GM12878 (cell line): ENCODE results near the gene EIF4E2. TPM values are rescaled to one million over a fixed set of nuclear protein-coding genes. Genes with fewer than 3 reads are reported as not detected.

Source experiments
- ATAC-seq: fragments of 200-7000 bp; cut with Tn5 transposase; 3 replicates; pipeline ENCODE4 v1.9.1; 2020; ENCODE audit warnings: mild to moderate bottlenecking, moderate library complexity
- BruUV-seq: library from RNA; stranded (reverse); fragments of 400-500 nt; replicated peaks from 2 replicates; lab custom pipeline; 2021; lab: Mats Ljungman, UMichigan
- CTCF ChIA-PET: fragments of 300-600 bp; sonication (Branson Sonifier 250); formaldehyde crosslinking; extraction: SDS; loops from one replicate; lab custom pipeline; 2021; ENCODE audit warnings: inconsistent platforms; lab: Yijun Ruan, JAX
- POLR2A ChIA-PET: fragments of 350-600 bp; formaldehyde crosslinking; extraction: SDS; loops from one replicate; lab custom pipeline; 2021; ENCODE audit warnings: inconsistent platforms; lab: Charles Lee
- RAD21 ChIA-PET: fragments of 300-600 bp; sonication (Branson Sonifier 250); formaldehyde crosslinking; loops from one replicate; lab custom pipeline; 2023; ENCODE audit warnings: antibody characterized with exemption; ENCODE audit not compliant: unreplicated experiment; lab: Charles Lee
- SMC1A ChIA-PET: fragments of 300-600 bp; sonication (Branson Sonifier 250); formaldehyde crosslinking; loops from one replicate; lab custom pipeline; 2023; ENCODE audit not compliant: unreplicated experiment, uncharacterized antibody; lab: Charles Lee
- DNase-seq: peaks from one replicate; pipeline ENCODE4 v3.0.0-alpha.2; 2011; ENCODE audit warnings: low read depth, low spot score
- FAIRE-seq: peaks from 3 replicates; lab custom pipeline; 2011; peaks lifted over from hg19 to GRCh38; lab: Jason Lieb, UNC
- H2AFZ ChIP-seq: 2 replicates; pipeline ENCODE4 v1.6.0; 2011; ENCODE audit warnings: low read depth, low read length, control low read depth; ENCODE audit not compliant: control insufficient read depth
- H3K27ac ChIP-seq: 2 replicates; pipeline ENCODE4 v1.5.1; 2011; ENCODE audit warnings: control low read depth; ENCODE audit not compliant: control insufficient read depth, insufficient read depth
- H3K27me3 ChIP-seq, 2 experiments: replicated peaks in 1 of 2; 2 replicates each; pipeline versions ENCODE4 v1.6.0 to v1.6.1; 2011; ENCODE audit warnings: low read length in 1 of 2; ENCODE audit not compliant: control insufficient read depth in 2 of 2, insufficient read depth in 2 of 2
- H3K36me3 ChIP-seq, 2 experiments: 2 replicates each; pipeline ENCODE4 v1.5.1; 2011; ENCODE audit warnings: low read length in 1 of 2; ENCODE audit not compliant: control insufficient read depth in 2 of 2, insufficient read depth in 2 of 2
- H3K4me1 ChIP-seq: 2 replicates; pipeline ENCODE4 v1.6.1; 2011; ENCODE audit warnings: mild to moderate bottlenecking, low read length, moderate library complexity, mixed read lengths; ENCODE audit not compliant: control insufficient read depth, insufficient read depth
- H3K4me2 ChIP-seq: 2 replicates; pipeline ENCODE4 v1.6.0; 2011; ENCODE audit warnings: control low read depth; ENCODE audit not compliant: control insufficient read depth, insufficient read depth
- H3K4me3 ChIP-seq: fragments of 200-600 bp; sonication (generic); 2 replicates; pipeline ENCODE4 v1.5.1; 2016
- H3K79me2 ChIP-seq: 2 replicates; pipeline ENCODE4 v1.6.0; 2011; ENCODE audit warnings: low read length; ENCODE audit not compliant: control insufficient read depth, insufficient read depth
- H3K9ac ChIP-seq: 2 replicates; pipeline ENCODE4 v1.8.0; 2011; ENCODE audit warnings: low read length, control low read depth, mixed read lengths; ENCODE audit not compliant: control insufficient read depth, insufficient read depth
- H3K9me3 ChIP-seq: replicated peaks from 3 replicates; pipeline ENCODE4 v1.5.1; 2011; ENCODE audit warnings: mild to moderate bottlenecking, low read length; ENCODE audit not compliant: control insufficient read depth, insufficient read depth
- H4K20me1 ChIP-seq: 2 replicates; pipeline ENCODE4 v1.6.0; 2011; ENCODE audit not compliant: control insufficient read depth, insufficient read depth
- ATF3 ChIP-seq: IDR thresholded peaks from 2 replicates; pipeline ENCODE4 v1.6.1; 2011; ENCODE audit warnings: low read depth, mild to moderate bottlenecking, low read length, moderate library complexity, borderline replicate concordance; ENCODE audit errors: extremely low read depth
- BRCA1 ChIP-seq: IDR thresholded peaks from 2 replicates; pipeline ENCODE4 v1.6.1; 2011; ENCODE audit warnings: low read depth, low read length, improper control_type of control experiment
- E2F8 ChIP-seq: fragments of 450-650 bp; IDR thresholded peaks from 2 replicates; pipeline ENCODE4 v1.6.1; 2018; ENCODE audit warnings: mild to moderate bottlenecking, low read depth, moderate library complexity; ENCODE audit not compliant: partially characterized antibody
- EED ChIP-seq: sonication (generic); IDR thresholded peaks from 2 replicates; pipeline ENCODE4 v1.6.1; 2016; ENCODE audit warnings: antibody characterized with exemption, low read depth
- FOXM1 ChIP-seq: IDR thresholded peaks from 2 replicates; pipeline ENCODE4 v1.6.1; 2012; ENCODE audit warnings: low read depth, mild to moderate bottlenecking, inconsistent platforms, low read length, moderate library complexity
- IKZF2 ChIP-seq, 2 experiments: fragments of 450-650 bp; IDR thresholded peaks; 2 replicates each; pipeline ENCODE4 v1.6.1; 2017; ENCODE audit warnings: mild to moderate bottlenecking in 2 of 2, moderate library complexity in 2 of 2
- JUNB ChIP-seq: IDR thresholded peaks from 2 replicates; pipeline ENCODE4 v1.6.1; 2016; ENCODE audit warnings: antibody characterized with exemption, mild to moderate bottlenecking
- NFXL1 ChIP-seq: fragments of 450-650 bp; IDR thresholded peaks from 2 replicates; pipeline ENCODE4 v1.6.1; 2017; ENCODE audit warnings: antibody characterized with exemption, mild to moderate bottlenecking, borderline replicate concordance
- NRF1 ChIP-seq: conservative IDR thresholded peaks from 2 replicates; pipeline ENCODE4 v1.6.1; 2011; ENCODE audit warnings: mild to moderate bottlenecking, low read depth, low read length, improper control_type of control experiment
- PBX3 ChIP-seq: IDR thresholded peaks from 2 replicates; pipeline ENCODE4 v1.6.1; 2011; ENCODE audit warnings: mild to moderate bottlenecking, low read depth, low read length, moderate library complexity; ENCODE audit not compliant: insufficient replicate concordance
- PRDM15 ChIP-seq: fragments of 450-650 bp; formaldehyde crosslinking; IDR thresholded peaks from 2 replicates; pipeline ENCODE4 v1.4.0; 2020; ENCODE audit warnings: mild to moderate bottlenecking, moderate library complexity
- RB1 ChIP-seq: fragments of 450-650 bp; formaldehyde crosslinking; IDR thresholded peaks from 2 replicates; pipeline ENCODE4 v1.6.1; 2017; ENCODE audit warnings: mild to moderate bottlenecking, borderline replicate concordance
- SREBF2 ChIP-seq: IDR thresholded peaks from 2 replicates; pipeline ENCODE4 v1.6.1; 2012; ENCODE audit warnings: mild to moderate bottlenecking, low read length
- USF2 ChIP-seq: IDR thresholded peaks from 2 replicates; pipeline ENCODE4 v1.6.1; 2011; ENCODE audit warnings: low read depth, low read length, improper control_type of control experiment, borderline replicate concordance
- WGBS: methylation state at CpG from one replicate; pipeline ENCODE4 v1.1.6; 2016; ENCODE audit warnings: low lambda C conversion rate; ENCODE audit not compliant: insufficient replicate concordance, insufficient coverage; ENCODE audit errors: missing lambda C conversion rate; 5-methylcytosine and 5-hydroxymethylcytosine counted together
- in situ Hi-C: fragments of 300-500 bp; cut with MboI; formaldehyde crosslinking; loops from 9 replicates; pipeline ENCODE4 v1.14.3; 2018; ENCODE audit warnings: mixed read lengths
- intact Hi-C: fragments of 100-400 bp; cut with micrococcal nuclease; formaldehyde crosslinking; loops from one replicate; pipeline ENCODE4 v1.14.2; 2022; ENCODE audit not compliant: unreplicated experiment
- polyA plus RNA-seq, 11 experiments: library from polyadenylated mRNA; depleted of rRNA in 4 of 11; unstranded in 6 of 11; stranded (reverse) in 5 of 11; fragments of >200 nt; fragmentation: Nextera tagmentation in 4 of 11; fragmentation: Illumina TruSeq in 1 of 11; extraction: Ambion mirVana in 4 of 11; extraction: Trizol in 1 of 11; gene quantifications; 1 replicate in 1 of 11; 2 replicates in 10 of 11; pipeline versions ENCODE4 v1.2.1 to v1.2.3, GENCODE V29; 2011 to 2016; ENCODE audit warnings: inconsistent platforms in 2 of 11, missing spikeins in 2 of 11, low read depth in 1 of 11
- total RNA-seq, 4 experiments: library from RNA; depleted of rRNA in 3 of 4; stranded (reverse); fragments of >200 nt in 3 of 4; fragmentation: Illumina TruSeq in 1 of 4; extraction: Trizol in 1 of 4; gene quantifications; 2 replicates each; pipeline versions ENCODE4 v1.2.1 to v1.2.3, GENCODE V29; 2013 to 2021

The EIF4E2 gene
- total and polyA plus RNA-seq, 10 of the 15 experiments (the other 5 are each of a cell fraction or from before 2014, with no cell fraction given) = 56.1 to 158 (median 110) TPM

- WGBS = 5% methylated on average over 4 of the region's 4 CpGs
- H3K4me3 ChIP-seq = no peak overlapping the region
- no peak overlapping the region for H3K27ac ChIP-seq
- H3K4me2 ChIP-seq = no peak overlapping the region
- POLR2A ChIA-PET = interaction anchor here (0.6 to 0.7 kb wide), 3 partner anchors 25 to 749 kb away, joined by 4 to 7 read pairs (median 5); no protein-coding TSS in a partner anchor
- CTCF ChIA-PET = interaction anchor here (1.3 kb wide), 1 partner anchor 24 kb away, joined by 4 read pairs; no protein-coding TSS in a partner anchor
- H3K4me1 ChIP-seq = peaks cover 4% of the 10 kb centered on the region; the same call in 1 of the 2 replicates
- no peak for DNase-seq
- RAD21 ChIA-PET = no interaction called here
- intact Hi-C loops = no loop called here
- H3K79me2 ChIP-seq = no peaks in the 10 kb centered on the region
- H3K9me3 ChIP-seq = peaks cover 6% of the 10 kb centered on the region; the same call in 2 of the 3 replicates
- BruUV-seq = no TSS peak
- in situ Hi-C loops = no loop called here
- no peak for ATAC-seq
- SMC1A ChIA-PET = no interaction called here
- H3K9ac ChIP-seq = no peak overlapping the region
- H4K20me1 ChIP-seq = no peaks in the 10 kb centered on the region
- H3K36me3 ChIP-seq = no peaks in the 10 kb centered on the region
- FAIRE-seq = no peak
- H3K27me3 ChIP-seq = no peaks in the 10 kb centered on the region
- no peak overlapping the region for H2AFZ ChIP-seq
- TF ChIP-seq RB1 = no peak
- no peak for TF ChIP-seq EED
- TF ChIP-seq ATF3 = no peak
- no peak for TF ChIP-seq SREBF2
- no peak for TF ChIP-seq PRDM15
- TF ChIP-seq USF2 = no peak
- TF ChIP-seq IKZF2 (IDR thresholded peaks at IDR 0.05) = no peak
- no peak for TF ChIP-seq BRCA1
- no peak for TF ChIP-seq E2F8
- no peak for TF ChIP-seq NFXL1
- TF ChIP-seq JUNB = no peak
- TF ChIP-seq NRF1 = no peak
- TF ChIP-seq FOXM1 = no peak
- no peak for TF ChIP-seq PBX3
Observed at GRCh38 chr2:232538671-232539070, 11.8 kb upstream of the EIF4E2 start.
